NCI-H524 (cell line): ENCODE measurements around the gene ZBTB5.

Experiments used
- DNase-seq, 2 experiments: peaks; one replicate each; lab custom pipeline; 2025; lab: John Stamatoyannopoulos, UW

The ZBTB5 gene

GRCh38 chr9:37424686-37425297, 40.5 kb downstream of the ZBTB5 start:
- DNase-seq: no peak

- DNase-seq: no peak
Measured at GRCh38 chr9:37424204-37424685, 41.0 kb downstream of the ZBTB5 start.

- no peak for DNase-seq
Measured at GRCh38 chr9:37423508-37423907, 41.7 kb downstream of the ZBTB5 start.

GRCh38 chr9:37422289-37423104, 42.8 kb downstream of the ZBTB5 start, which contains the start of gene GRHPR:
Gene GRHPR, plus strand, starts transcription at chr9:37422696. Its CDS starts 55 bp downstream, at chr9:37422751.
- DNase-seq: peak; percentile 61 to 72

- no peak for DNase-seq
Measured at GRCh38 chr9:37421914-37422288, 43.3 kb downstream of the ZBTB5 start.

- no peak for DNase-seq
Measured at GRCh38 chr9:37420271-37421215, 44.7 kb downstream of the ZBTB5 start.

GRCh38 chr9:37419204-37419603, 46.0 kb downstream of the ZBTB5 start:
- no peak for DNase-seq

GRCh38 chr9:37417857-37418618, 47.2 kb downstream of the ZBTB5 start:
- no peak for DNase-seq

- DNase-seq: no peak
Measured at GRCh38 chr9:37417252-37417803, 47.9 kb downstream of the ZBTB5 start.

- DNase-seq: peak; percentile 42 to 59
Measured at GRCh38 chr9:37415011-37415719, 50.1 kb downstream of the ZBTB5 start.

GRCh38 chr9:37414503-37414943, 50.7 kb downstream of the ZBTB5 start:
- no peak for DNase-seq

GRCh38 chr9:37413311-37413710, 51.9 kb downstream of the ZBTB5 start:
- DNase-seq: no peak

- peak; percentile 53 to 82 for DNase-seq
Measured at GRCh38 chr9:37412431-37413151, 52.7 kb downstream of the ZBTB5 start.

GRCh38 chr9:37410969-37411785, 54.1 kb downstream of the ZBTB5 start:
- no peak for DNase-seq

GRCh38 chr9:37410354-37410861, 54.8 kb downstream of the ZBTB5 start:
- no peak for DNase-seq

GRCh38 chr9:37408933-37409710, 56.1 kb downstream of the ZBTB5 start:
- DNase-seq: no peak

GRCh38 chr9:37407468-37407867, 57.8 kb downstream of the ZBTB5 start:
- peak in 1 of 2 experiments; percentile 12 for DNase-seq
